Ascending aorta (tissue), 2 donors: ENCODE results near the gene HOXA2. TPM values are rescaled to one million over a fixed set of nuclear protein-coding genes. Genes with fewer than 3 reads are reported as not detected.
A peak's percentile ranks its signal among the peaks of the same experiment; 100 is the strongest.

Experiments used
- DNase-seq, 2 donors: peaks; one replicate each; pipeline ENCODE4 v3.0.0-alpha.2; 2019; ENCODE audit warnings: low spot score in 2 of 2
- H3K27ac ChIP-seq, 2 donors: fragments of 200-600 bp; sonication (generic); one replicate each; pipeline ENCODE4 v1.5.1; 2016 to 2017; ENCODE audit warnings: mild to moderate bottlenecking in 1 of 2
- H3K27me3 ChIP-seq: fragments of 200-600 bp; sonication (generic); one replicate; pipeline ENCODE4 v1.5.1; 2017
- H3K36me3 ChIP-seq, 2 donors: fragments of 200-600 bp; sonication (generic); one replicate each; pipeline ENCODE4 v1.5.1; 2016
- H3K4me1 ChIP-seq, 2 donors: fragments of 200-600 bp; sonication (generic); one replicate each; pipeline ENCODE4 v1.5.1; 2016 to 2017; ENCODE audit warnings: mild to moderate bottlenecking in 1 of 2
- H3K4me3 ChIP-seq, 2 donors: fragments of 200-600 bp; sonication (generic); one replicate each; pipeline ENCODE4 v1.5.1; 2016 to 2017; ENCODE audit warnings: mild to moderate bottlenecking in 1 of 2
- H3K9me3 ChIP-seq, 2 donors: fragments of 200-600 bp; sonication (generic); one replicate each; pipeline ENCODE4 v1.5.1; 2016
- intact Hi-C: fragments of 100-400 bp; cut with DNase I; formaldehyde crosslinking; loops from one replicate; pipeline ENCODE4 v1.15.1; 2023
- total RNA-seq: library from RNA; depleted of rRNA; stranded (reverse); fragments of >200 nt; gene quantifications from one replicate; pipeline ENCODE4 v1.1.0, GENCODE V29; 2016
- TF ChIP-seq, protein P1 (sequence below), 3 experiments: fragments of 200-600 bp in 2 of 3; fragments of 450-650 bp in 1 of 3; sonication (generic) in 2 of 3; IDR thresholded peaks; one replicate each; pipeline ENCODE4 v1.5.1; 2016 to 2019; ENCODE audit warnings: antibody characterized with exemption in 3 of 3, mild to moderate bottlenecking in 1 of 3, moderate library complexity in 1 of 3

Gene HOXA2
- total RNA-seq, 1 donor from 2014 or later: 36.5 TPM

DNA sequence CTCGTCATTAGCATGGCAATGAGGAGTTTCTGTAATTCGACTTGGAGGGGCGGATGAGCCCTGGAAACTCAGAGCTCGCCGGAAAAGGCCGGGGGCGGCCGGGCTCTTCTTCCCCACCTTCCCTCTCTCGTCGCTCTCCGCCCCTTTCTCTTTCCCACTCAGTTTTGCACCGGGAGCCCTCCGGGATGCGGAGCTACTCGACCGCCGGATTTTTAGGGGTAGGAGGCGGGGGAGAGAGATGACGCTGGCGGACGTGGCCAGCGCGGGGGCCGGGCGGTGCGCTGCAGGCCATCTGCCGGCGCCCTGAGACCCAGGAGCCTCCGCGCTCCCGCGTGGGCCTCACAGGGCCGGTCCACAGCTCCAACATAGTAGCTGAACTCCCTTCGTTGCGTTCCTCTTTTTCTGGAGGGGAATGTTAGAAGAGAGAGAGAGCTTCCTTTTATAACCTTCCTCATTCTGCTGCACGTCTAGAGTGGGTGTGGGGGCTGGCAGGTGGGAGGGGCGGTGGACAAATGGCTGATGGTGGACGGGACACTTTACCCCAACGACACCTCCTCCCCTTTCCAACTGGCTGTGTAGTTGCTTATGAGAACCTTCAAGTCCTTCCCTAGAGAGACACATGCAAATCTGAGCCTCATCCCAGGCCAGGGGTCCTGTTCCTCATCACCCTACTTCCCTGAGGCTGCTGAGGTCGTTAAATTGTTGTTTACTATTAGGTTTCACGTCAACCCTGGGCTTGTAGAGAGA, 5.5 kb downstream of the HOXA2 start:
- H3K27ac ChIP-seq: peak overlapping the region; percentile 89 to 97
- H3K27me3 ChIP-seq: no peaks in the 10 kb centered on the region
- intact Hi-C loops: loop anchor here (1.0 to 5.0 kb wide), 7 partner anchors 18 to 1242 kb away; partner anchors contain the start of genes CBX3, HNRNPA2B1, HOXA4 and HOXA5
- no peak for DNase-seq
- peaks cover 0 to 18% of the 10 kb centered on the region in 2 donors for H3K4me1 ChIP-seq
- H3K36me3 ChIP-seq: no peaks in the 10 kb centered on the region
- TF ChIP-seq, protein P1, sequence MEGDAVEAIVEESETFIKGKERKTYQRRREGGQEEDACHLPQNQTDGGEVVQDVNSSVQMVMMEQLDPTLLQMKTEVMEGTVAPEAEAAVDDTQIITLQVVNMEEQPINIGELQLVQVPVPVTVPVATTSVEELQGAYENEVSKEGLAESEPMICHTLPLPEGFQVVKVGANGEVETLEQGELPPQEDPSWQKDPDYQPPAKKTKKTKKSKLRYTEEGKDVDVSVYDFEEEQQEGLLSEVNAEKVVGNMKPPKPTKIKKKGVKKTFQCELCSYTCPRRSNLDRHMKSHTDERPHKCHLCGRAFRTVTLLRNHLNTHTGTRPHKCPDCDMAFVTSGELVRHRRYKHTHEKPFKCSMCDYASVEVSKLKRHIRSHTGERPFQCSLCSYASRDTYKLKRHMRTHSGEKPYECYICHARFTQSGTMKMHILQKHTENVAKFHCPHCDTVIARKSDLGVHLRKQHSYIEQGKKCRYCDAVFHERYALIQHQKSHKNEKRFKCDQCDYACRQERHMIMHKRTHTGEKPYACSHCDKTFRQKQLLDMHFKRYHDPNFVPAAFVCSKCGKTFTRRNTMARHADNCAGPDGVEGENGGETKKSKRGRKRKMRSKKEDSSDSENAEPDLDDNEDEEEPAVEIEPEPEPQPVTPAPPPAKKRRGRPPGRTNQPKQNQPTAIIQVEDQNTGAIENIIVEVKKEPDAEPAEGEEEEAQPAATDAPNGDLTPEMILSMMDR (IDR thresholded peaks at IDR 0.05): no peak
- no peaks in the 10 kb centered on the region for H3K9me3 ChIP-seq
- peak overlapping the region; percentile 79 to 82 for H3K4me3 ChIP-seq

DNA sequence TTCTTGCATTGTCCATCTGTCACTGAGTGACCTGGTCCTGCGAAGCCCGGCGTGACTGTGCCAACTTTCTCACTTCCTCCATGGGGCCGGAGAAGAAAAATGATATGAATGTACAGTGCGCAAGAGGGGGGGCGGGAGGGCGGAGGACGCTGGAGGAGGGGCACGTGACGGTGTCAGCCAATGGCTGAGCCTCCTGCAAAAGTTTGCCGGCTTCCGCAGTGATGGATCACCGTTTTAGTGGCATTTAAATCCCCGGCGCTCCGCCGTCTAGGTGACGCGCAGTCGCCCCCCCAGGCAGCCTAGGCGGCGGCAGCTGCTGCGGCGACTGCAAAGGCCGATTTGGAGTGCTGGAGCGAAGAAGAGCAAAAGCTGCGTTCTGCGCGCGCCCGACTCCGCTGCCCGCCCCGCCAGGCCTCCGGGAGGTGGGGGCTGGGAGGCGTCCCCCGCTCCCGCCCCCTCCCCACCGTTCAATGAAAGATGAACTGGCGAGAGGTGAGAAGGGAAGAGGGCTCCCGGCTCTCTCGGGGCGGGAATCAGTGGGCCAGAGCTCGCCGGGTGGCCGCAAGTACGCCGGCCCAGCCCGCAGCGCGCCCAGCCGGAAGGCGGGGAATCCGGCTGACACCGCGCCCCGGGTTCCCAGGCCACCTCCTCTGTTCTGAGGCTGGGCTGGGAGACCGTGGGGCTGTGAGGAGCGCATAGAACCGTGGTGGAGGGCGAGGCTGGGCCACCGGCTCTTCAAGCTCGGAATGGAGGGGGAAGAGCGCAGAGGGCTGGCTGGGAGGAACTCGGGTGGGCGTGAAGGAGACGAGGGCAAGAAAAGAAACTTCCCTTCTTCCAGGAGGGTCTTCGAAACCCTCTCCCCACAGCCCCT, 6.4 kb downstream of the HOXA2 start, which contains the start of gene HOXA1:
Gene HOXA1 (minus strand): TSS at position 104 of the 871 bp plus-strand sequence. CDS start 88 bp downstream, at position 16.
- Histone ChIP-seq H3K36me3 (no peaks in the 10 kb centered on the region), H3K9me3 (no peaks in the 10 kb centered on the region), H3K4me3 (peak within 1 kb of the TSS; percentile 79 to 82), H3K4me1 (peaks cover 0 to 18% of the 10 kb centered on the region in 2 donors), H3K27me3 (no peaks in the 10 kb centered on the region), H3K27ac (peak within 1 kb of the TSS; percentile 89 to 97)
- TF ChIP-seq, protein P1 (IDR thresholded peaks at IDR 0.05): no peak
- DNase-seq: peak; percentile 44 to 94
- intact Hi-C loops: loop anchor here (1.0 to 5.0 kb wide), 7 partner anchors 19 to 1241 kb away; partner anchors contain the start of genes CBX3, HNRNPA2B1, HOXA4 and HOXA5

DNA sequence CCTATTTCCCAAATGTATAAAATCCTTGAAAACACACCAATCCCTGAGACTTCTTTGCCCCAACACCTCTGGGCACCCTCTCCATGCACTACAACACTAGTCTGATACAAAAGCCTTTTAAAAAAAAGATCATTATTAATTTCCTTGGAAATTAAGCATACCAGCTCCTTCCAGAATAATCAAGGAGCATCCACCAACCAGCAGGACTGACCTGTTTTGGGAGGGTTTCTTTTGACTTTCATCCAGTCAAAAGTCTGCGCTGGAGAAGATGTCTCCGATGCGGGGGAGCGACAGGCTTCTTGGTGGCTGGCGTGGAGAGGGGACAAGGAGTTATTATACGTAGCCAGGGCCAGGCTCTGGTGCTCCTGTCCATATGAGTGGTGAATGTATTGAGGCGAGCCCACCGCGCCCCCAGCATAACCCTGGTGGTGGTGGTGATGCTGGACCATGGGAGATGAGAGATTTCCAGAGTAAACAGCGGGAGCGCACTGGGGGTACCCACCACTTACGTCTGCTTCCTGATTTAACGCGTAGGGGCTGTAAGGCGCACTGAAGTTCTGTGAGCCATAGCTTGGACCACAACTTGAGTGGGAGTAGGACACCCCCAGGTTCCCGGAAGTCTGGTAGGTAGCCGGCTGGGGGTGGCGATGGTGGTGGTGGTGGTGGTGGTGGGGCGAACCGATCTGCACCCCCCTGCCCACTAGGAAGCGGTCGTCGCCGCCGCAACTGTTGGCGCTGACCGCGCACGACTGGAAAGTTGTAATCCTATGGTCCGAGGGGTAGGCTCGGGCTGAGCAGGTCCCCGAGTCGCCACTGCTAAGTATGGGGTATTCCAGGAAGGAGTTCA, 7.2 kb downstream of the HOXA2 start:
- TF ChIP-seq, protein P1 (IDR thresholded peaks at IDR 0.05): no peak
- peak overlapping the region in 1 of 2 donors; percentile 55 for H3K27ac ChIP-seq
- H3K9me3 ChIP-seq: no peaks in the 10 kb centered on the region
- H3K4me3 ChIP-seq: peak overlapping the region; percentile 79 to 82
- H3K4me1 ChIP-seq: peaks cover 0 to 15% of the 10 kb centered on the region in 2 donors
- H3K36me3 ChIP-seq: no peaks in the 10 kb centered on the region
- no peak for DNase-seq
- no peaks in the 10 kb centered on the region for H3K27me3 ChIP-seq
- intact Hi-C loops: loop anchor here (5.0 kb wide), 1 partner anchor 63 kb away; no protein-coding TSS in a partner anchor

DNA sequence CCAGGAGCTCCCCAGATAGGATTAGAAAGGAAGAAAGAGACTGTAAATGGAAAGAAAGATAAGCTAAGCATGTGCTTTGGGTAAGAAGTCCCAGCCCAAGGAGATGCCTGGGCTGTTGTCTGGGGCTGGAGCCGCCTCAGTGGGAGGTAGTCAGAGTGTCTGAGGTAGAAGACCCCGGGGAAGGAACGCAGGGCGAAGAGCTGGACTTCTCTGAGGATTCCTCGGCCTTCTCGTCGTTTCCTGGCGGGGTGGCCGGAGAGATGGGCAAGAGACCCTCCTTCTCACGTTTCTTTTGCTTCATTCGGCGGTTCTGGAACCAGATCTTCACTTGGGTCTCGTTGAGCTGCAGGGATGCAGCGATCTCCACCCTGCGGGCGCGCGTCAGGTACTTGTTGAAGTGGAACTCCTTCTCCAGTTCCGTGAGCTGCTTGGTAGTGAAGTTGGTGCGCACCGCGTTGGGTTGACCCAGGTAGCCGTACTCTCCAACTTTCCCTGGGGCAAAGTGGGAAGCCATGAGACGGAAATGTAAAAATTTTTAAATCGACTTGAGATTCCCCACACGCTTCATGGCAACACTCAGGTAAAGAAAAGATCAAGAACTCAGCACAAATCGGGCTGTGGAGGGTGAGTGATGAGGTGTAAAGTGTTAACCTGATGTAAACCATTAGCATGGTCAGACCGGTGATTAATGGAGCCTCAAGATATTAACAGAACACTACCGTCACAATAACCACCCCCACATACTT, 8.0 kb downstream of the HOXA2 start:
- no peak for DNase-seq
- Histone ChIP-seq H3K36me3 (no peaks in the 10 kb centered on the region), H3K27ac (no peak overlapping the region), H3K27me3 (no peaks in the 10 kb centered on the region), H3K9me3 (no peaks in the 10 kb centered on the region), H3K4me3 (no peak overlapping the region), H3K4me1 (peaks cover 0 to 7% of the 10 kb centered on the region in 2 donors)
- TF ChIP-seq, protein P1 (IDR thresholded peaks at IDR 0.05): no peak
- intact Hi-C loops: loop anchor here (5.0 kb wide), 1 partner anchor 62 kb away; no protein-coding TSS in a partner anchor
